Neural progenitor cell (in vitro differentiated cells): ENCODE data around the gene LRBA. TPM values are rescaled to one million over a fixed set of nuclear protein-coding genes. Genes with fewer than 3 reads are reported as not detected.

Source experiments
- DNase-seq: peaks from one replicate; pipeline ENCODE4 v3.0.0-alpha.2; 2016; ENCODE audit warnings: low spot score
- H2AFZ ChIP-seq: fragments of 200-600 bp; sonication (generic); replicated peaks from 2 replicates; pipeline ENCODE4 v1.6.1; 2016; ENCODE audit warnings: antibody characterized with exemption
- H3F3A ChIP-seq: fragments of 200-600 bp; sonication (generic); 2 replicates; pipeline ENCODE4 v1.6.1; 2016; ENCODE audit warnings: antibody characterized with exemption, low read depth
- H3K27ac ChIP-seq: fragments of 200-600 bp; sonication (generic); 2 replicates; pipeline ENCODE4 v1.5.1; 2016; ENCODE audit warnings: mild to moderate bottlenecking
- H3K27me3 ChIP-seq: fragments of 200-600 bp; sonication (generic); 2 replicates; pipeline ENCODE4 v1.6.1; 2016; ENCODE audit warnings: mild to moderate bottlenecking, moderate library complexity
- H3K36me3 ChIP-seq: fragments of 200-600 bp; sonication (generic); 2 replicates; pipeline ENCODE4 v1.5.1; 2016
- H3K4me1 ChIP-seq: fragments of 200-600 bp; sonication (generic); 2 replicates; pipeline ENCODE4 v1.6.1; 2016; ENCODE audit warnings: mixed run types
- H3K4me2 ChIP-seq: fragments of 200-600 bp; sonication (generic); 2 replicates; pipeline ENCODE4 v1.6.1; 2016
- H3K4me3 ChIP-seq: fragments of 200-600 bp; sonication (generic); 2 replicates; pipeline ENCODE4 v1.5.1; 2016
- H3K79me2 ChIP-seq: fragments of 200-600 bp; sonication (generic); 2 replicates; pipeline ENCODE4 v1.6.1; 2016; ENCODE audit warnings: low read depth
- H3K9ac ChIP-seq: fragments of 200-600 bp; sonication (generic); 2 replicates; pipeline ENCODE4 v1.6.1; 2016
- H3K9me3 ChIP-seq: fragments of 200-600 bp; sonication (generic); 2 replicates; pipeline ENCODE4 v1.5.1; 2016; ENCODE audit warnings: low read depth
- H4K20me1 ChIP-seq: fragments of 200-600 bp; sonication (generic); 2 replicates; pipeline ENCODE4 v1.6.1; 2016; ENCODE audit warnings: low read depth
- H3K27ac Mint-ChIP-seq: 3 replicates; pipeline ENCODE4 v1.8.0; 2021; ENCODE audit warnings: mixed read lengths
- H3K27me3 Mint-ChIP-seq: 2 replicates; pipeline ENCODE4 v1.8.0; 2022; ENCODE audit warnings: low read depth, mild to moderate bottlenecking, inconsistent platforms, moderate library complexity, mixed read lengths; ENCODE audit not compliant: insufficient read depth
- H3K36me3 Mint-ChIP-seq: 3 replicates; pipeline ENCODE4 v1.8.0; 2021; ENCODE audit warnings: mixed read lengths
- H3K4me1 Mint-ChIP-seq: 3 replicates; pipeline ENCODE4 v1.8.0; 2021; ENCODE audit warnings: mixed read lengths
- H3K4me3 Mint-ChIP-seq: 3 replicates; pipeline ENCODE4 v1.8.0; 2021; ENCODE audit warnings: mild to moderate bottlenecking, moderate library complexity, mixed read lengths
- H3K9me3 Mint-ChIP-seq: 3 replicates; pipeline ENCODE4 v1.8.0; 2020; ENCODE audit warnings: mixed read lengths
- CTCF ChIP-seq: fragments of 200-600 bp; sonication (generic); IDR thresholded peaks from 2 replicates; pipeline ENCODE4 v1.5.1; 2017; ENCODE audit warnings: antibody characterized with exemption, mild to moderate bottlenecking
- EZH2 ChIP-seq: fragments of 200-600 bp; sonication (generic); IDR thresholded peaks from 2 replicates; pipeline ENCODE4 v1.6.1; 2017; ENCODE audit warnings: antibody characterized with exemption, mild to moderate bottlenecking, moderate library complexity
- EZH2phosphoT487 ChIP-seq: fragments of 200-600 bp; sonication (generic); IDR thresholded peaks from 2 replicates; pipeline ENCODE4 v1.6.1; 2017; ENCODE audit warnings: antibody characterized with exemption
- total RNA-seq: library from RNA; depleted of rRNA; stranded (reverse); fragments of >200 nt; gene quantifications from 2 replicates; pipeline ENCODE4 v1.2.3, GENCODE V29; 2015; ENCODE audit warnings: low replicate concordance

LRBA gene
- total RNA-seq, 1 donor from 2014 or later: 111 TPM

GRCh38 chr4:150348079-150348478 is 667.0 kb downstream of the LRBA start:
- Mint-ChIP-seq H3K27me3 (no peaks in the 10 kb centered on the region), H3K27ac (no peak overlapping the region)
- H3K4me2 ChIP-seq: no peak overlapping the region

GRCh38 chr4:150345207-150345744 is 669.8 kb downstream of the LRBA start:
- H3K27ac ChIP-seq: no peak overlapping the region
- no peak for DNase-seq
- no peaks in the 10 kb centered on the region for H3K79me2 ChIP-seq
- no peak overlapping the region for H3K4me3 Mint-ChIP-seq
- H3K4me1 ChIP-seq: peaks cover 14% of the 10 kb centered on the region
- no peak overlapping the region for H3K4me2 ChIP-seq
- no peak overlapping the region for H3K4me3 ChIP-seq
- peaks cover 5% of the 10 kb centered on the region for H3K36me3 ChIP-seq
- no peak overlapping the region for H3K9ac ChIP-seq
- H3K27me3 Mint-ChIP-seq: no peaks in the 10 kb centered on the region
- no peaks in the 10 kb centered on the region for H3K27me3 ChIP-seq
- H3K9me3 Mint-ChIP-seq: no peaks in the 10 kb centered on the region
- peaks cover 7% of the 10 kb centered on the region for H3K36me3 Mint-ChIP-seq
- H3K9me3 ChIP-seq: no peaks in the 10 kb centered on the region
- no peak overlapping the region for H2AFZ ChIP-seq
- H3K27ac Mint-ChIP-seq: no peak overlapping the region
- H3K4me1 Mint-ChIP-seq: peaks cover 7% of the 10 kb centered on the region
- H3F3A ChIP-seq: no peaks in the 10 kb centered on the region
- no peaks in the 10 kb centered on the region for H4K20me1 ChIP-seq
- no peak for TF ChIP-seq CTCF

More at GRCh38 chr4:150348079-150348478, 667.0 kb downstream of the LRBA start:
- Histone ChIP-seq H3K4me3 (no peak overlapping the region), H3K79me2 (no peaks in the 10 kb centered on the region), H2AFZ (no peak overlapping the region), H3K9ac (no peak overlapping the region), H4K20me1 (no peaks in the 10 kb centered on the region), H3K36me3 (peaks cover 5% of the 10 kb centered on the region), H3F3A (no peaks in the 10 kb centered on the region), H3K4me1 (peaks cover 12% of the 10 kb centered on the region), H3K27ac (no peak overlapping the region), H3K27me3 (no peaks in the 10 kb centered on the region), H3K9me3 (no peaks in the 10 kb centered on the region)
- no peaks in the 10 kb centered on the region for H3K9me3 Mint-ChIP-seq
- no peak for DNase-seq
- peaks cover 7% of the 10 kb centered on the region for H3K4me1 Mint-ChIP-seq
- peaks cover 4% of the 10 kb centered on the region for H3K36me3 Mint-ChIP-seq
- TF ChIP-seq CTCF: no peak
- TF ChIP-seq EZH2: no peak
- no peak for TF ChIP-seq EZH2phosphoT487
- H3K4me3 Mint-ChIP-seq: no peak overlapping the region

- H4K20me1 ChIP-seq: no peaks in the 10 kb centered on the region
- Mint-ChIP-seq H3K9me3 (no peaks in the 10 kb centered on the region), H3K4me3 (no peak overlapping the region), H3K27ac (no peak overlapping the region), H3K4me1 (peaks cover 7% of the 10 kb centered on the region), H3K27me3 (no peaks in the 10 kb centered on the region), H3K36me3 (peaks cover 7% of the 10 kb centered on the region)
- peak; percentile 22 for DNase-seq
- H3K79me2 ChIP-seq: no peaks in the 10 kb centered on the region
- no peaks in the 10 kb centered on the region for H3K36me3 ChIP-seq
- no peak overlapping the region for H2AFZ ChIP-seq
- no peaks in the 10 kb centered on the region for H3K9me3 ChIP-seq
- TF ChIP-seq EZH2phosphoT487 (no peak), EZH2 (no peak), CTCF (no peak)
- H3K4me2 ChIP-seq: no peak overlapping the region
- H3K4me3 ChIP-seq: no peak overlapping the region
- H3K4me1 ChIP-seq: peaks cover 14% of the 10 kb centered on the region
- no peaks in the 10 kb centered on the region for H3K27me3 ChIP-seq
- no peak overlapping the region for H3K9ac ChIP-seq
- peak overlapping the region; percentile 66 for H3K27ac ChIP-seq
- H3F3A ChIP-seq: no peaks in the 10 kb centered on the region
Observed at GRCh38 chr4:150343796-150344195, 671.3 kb downstream of the LRBA start.
